Naive B cell (primary cell): Measurements from ENCODE around the gene MED29. TPM values are rescaled to one million over a fixed set of nuclear protein-coding genes. Genes with fewer than 3 reads are reported as not detected.

Experiments
- ATAC-seq, 2 donors: fragments of 150-1000 bp; cut with Tn5 transposase; 2 replicates each; pipeline ENCODE4 v1.10.0; 2021; ENCODE audit warnings: low read depth in 2 of 2, mild to moderate bottlenecking in 2 of 2, moderate library complexity in 2 of 2
- DNase-seq: peaks from one replicate; pipeline ENCODE4 v3.0.0; 2022
- H3K27ac Mint-ChIP-seq, 6 donors: one replicate each; pipeline ENCODE4 v1.8.0; 2020 to 2022; ENCODE audit warnings: mild to moderate bottlenecking in 6 of 6, mixed read lengths in 6 of 6, moderate library complexity in 5 of 6, inconsistent platforms in 2 of 6
- H3K27me3 Mint-ChIP-seq, 3 donors: one replicate each; pipeline ENCODE4 v1.8.0; 2021 to 2022; ENCODE audit warnings: mixed read lengths in 3 of 3, mild to moderate bottlenecking in 1 of 3
- H3K36me3 Mint-ChIP-seq, 2 donors: one replicate each; pipeline ENCODE4 v1.8.0; 2020 to 2022; ENCODE audit warnings: mixed read lengths in 2 of 2, inconsistent platforms in 1 of 2, mild to moderate bottlenecking in 1 of 2
- H3K4me1 Mint-ChIP-seq, 3 donors: one replicate each; pipeline ENCODE4 v1.8.0; 2020 to 2022; ENCODE audit warnings: mixed read lengths in 3 of 3, inconsistent platforms in 1 of 3, mild to moderate bottlenecking in 1 of 3, moderate library complexity in 1 of 3
- H3K4me3 Mint-ChIP-seq, 8 donors: one replicate each; pipeline ENCODE4 v1.8.0; 2020 to 2022; ENCODE audit warnings: mild to moderate bottlenecking in 8 of 8, mixed read lengths in 8 of 8, moderate library complexity in 8 of 8, inconsistent platforms in 2 of 8
- H3K9me3 Mint-ChIP-seq, 7 donors: one replicate each; pipeline ENCODE4 v1.8.0; 2020 to 2022; ENCODE audit warnings: mixed read lengths in 7 of 7, mild to moderate bottlenecking in 5 of 7, inconsistent platforms in 2 of 7, moderate library complexity in 1 of 7
- polyA plus RNA-seq, 6 donors: library from polyadenylated mRNA; unstranded; fragments of 300-500 nt; fragmentation: Illumina TruSeq; gene quantifications; one replicate each; pipeline ENCODE4 v1.2.3, GENCODE V29; 2021; ENCODE audit warnings: low read depth in 6 of 6

Gene MED29
- polyA plus RNA-seq, 6 donors from 2014 or later, result 31.9 to 68.1 (median 57.5) TPM

DNA sequence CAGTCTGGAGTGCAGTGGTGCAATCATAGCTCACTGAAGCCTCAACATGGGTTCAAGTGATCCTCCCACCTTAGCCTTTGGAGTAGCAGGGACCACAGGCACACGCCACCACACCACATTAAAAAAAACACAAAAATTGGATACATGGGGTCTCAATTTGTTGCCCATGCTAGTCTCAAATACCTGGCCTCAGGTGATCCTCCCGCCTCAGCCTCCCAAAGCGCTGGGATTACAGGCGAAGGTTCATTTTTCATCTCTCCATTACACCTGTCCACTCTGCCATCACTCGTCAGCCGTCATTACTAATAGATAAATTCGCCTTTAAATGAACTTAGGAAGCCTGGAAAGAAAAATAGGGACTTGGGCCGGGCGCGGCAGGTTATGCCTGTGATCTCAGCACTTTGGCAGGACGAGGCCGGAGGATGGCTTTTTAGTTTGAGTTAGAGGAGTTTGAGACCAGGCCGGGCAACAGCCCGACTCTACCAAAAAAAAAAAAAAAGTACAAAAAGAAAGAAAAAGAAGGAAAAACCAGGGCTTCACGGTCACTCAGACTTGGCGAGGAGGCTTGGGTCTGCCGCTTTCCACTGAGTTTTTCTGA lies 53.5 kb downstream of the MED29 start:
- H3K27ac Mint-ChIP-seq, result peak overlapping the region; percentile 97 to 100 (median 98)
- peak overlapping the region; percentile 90 to 100 (median 99) for H3K4me3 Mint-ChIP-seq
- H3K36me3 Mint-ChIP-seq, result peaks cover 4 to 10% of the 10 kb centered on the region in 2 donors
- ATAC-seq (no peak), DNase-seq (no peak)
- no peaks in the 10 kb centered on the region for H3K27me3 Mint-ChIP-seq
- peaks cover 43 to 59% (median 45%) of the 10 kb centered on the region in 3 donors for H3K4me1 Mint-ChIP-seq
- peaks cover 0 to 2% (median 0%) of the 10 kb centered on the region in 7 donors for H3K9me3 Mint-ChIP-seq

DNA sequence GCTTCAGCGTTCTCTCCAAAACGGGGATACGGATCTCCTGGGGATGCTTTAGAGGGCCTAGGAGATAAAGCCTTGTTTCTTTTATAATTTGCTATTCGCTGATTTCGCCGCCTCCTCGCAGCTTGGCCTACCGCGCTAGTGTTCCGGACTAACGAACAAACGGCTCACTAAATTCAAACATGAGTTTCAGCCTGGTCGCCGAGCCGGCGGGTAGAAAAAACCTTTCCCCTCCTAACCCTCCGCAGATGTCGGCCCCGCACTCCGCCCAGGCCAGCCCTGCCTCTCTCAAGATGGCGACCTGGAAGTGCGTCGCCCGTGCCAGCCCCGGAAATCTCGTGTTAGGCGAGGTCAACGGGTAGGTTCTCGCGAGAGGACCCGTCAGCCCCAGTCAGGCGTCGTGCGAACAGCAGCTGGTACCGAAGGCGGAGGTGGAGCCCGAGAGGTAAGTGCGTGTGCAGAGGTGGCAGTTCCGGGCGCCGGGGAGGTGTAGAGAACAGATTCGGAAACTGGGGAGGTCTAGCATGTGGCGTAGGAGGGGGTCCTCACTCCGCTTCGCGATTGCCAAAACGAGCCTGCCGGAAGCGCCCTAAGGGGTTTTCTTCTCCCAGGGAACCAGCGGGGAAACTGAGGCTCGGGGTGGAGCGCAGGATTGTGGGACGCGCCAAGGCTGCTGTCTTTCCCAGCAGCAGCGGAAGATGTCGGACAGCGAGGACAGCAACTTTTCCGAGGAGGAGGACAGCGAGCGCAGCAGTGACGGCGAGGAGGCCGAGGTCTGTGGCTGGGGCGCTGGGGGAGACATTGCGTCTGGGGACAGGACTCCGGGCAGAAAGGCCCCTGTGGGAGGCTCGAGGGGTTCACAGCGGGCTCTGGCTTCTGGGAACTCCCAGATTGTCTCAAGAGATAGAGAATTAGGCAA lies 54.3 kb downstream of the MED29 start, which contains the start of gene SUPT5H:
TSS of gene SUPT5H (plus strand) at position 387 of the 916 bp plus-strand sequence. CDS start at position 696, 309 bp downstream.
- H3K27me3 Mint-ChIP-seq, result no peaks in the 10 kb centered on the region

GRCh38 chr19:39446365-39447084 lies 55.3 kb downstream of the MED29 start:
- Mint-ChIP-seq H3K9me3 (peaks cover 0 to 2% (median 0%) of the 10 kb centered on the region in 7 donors), H3K4me1 (peaks cover 49 to 74% (median 52%) of the 10 kb centered on the region in 3 donors), H3K27me3 (no peaks in the 10 kb centered on the region), H3K36me3 (peaks cover 4 to 11% of the 10 kb centered on the region in 2 donors), H3K4me3 (peak overlapping the region; percentile 90 to 100 (median 99)), H3K27ac (peak overlapping the region; percentile 28 to 100 (median 98))
- ATAC-seq (no peak), DNase-seq (no peak)

More for the DNA sequence above, 54.3 kb downstream of the MED29 start, which contains the start of gene SUPT5H:
- ATAC-seq (peak; percentile 90 to 91), DNase-seq (peak; percentile 98)
- peaks cover 4 to 10% of the 10 kb centered on the region in 2 donors for H3K36me3 Mint-ChIP-seq
- peaks cover 0 to 2% (median 0%) of the 10 kb centered on the region in 7 donors for H3K9me3 Mint-ChIP-seq
- peak within 1 kb of the TSS; percentile 90 to 100 (median 99) for H3K4me3 Mint-ChIP-seq
- H3K4me1 Mint-ChIP-seq, result peaks cover 45 to 63% (median 45%) of the 10 kb centered on the region in 3 donors
- H3K27ac Mint-ChIP-seq, result peak within 1 kb of the TSS; percentile 97 to 100 (median 98)

DNA sequence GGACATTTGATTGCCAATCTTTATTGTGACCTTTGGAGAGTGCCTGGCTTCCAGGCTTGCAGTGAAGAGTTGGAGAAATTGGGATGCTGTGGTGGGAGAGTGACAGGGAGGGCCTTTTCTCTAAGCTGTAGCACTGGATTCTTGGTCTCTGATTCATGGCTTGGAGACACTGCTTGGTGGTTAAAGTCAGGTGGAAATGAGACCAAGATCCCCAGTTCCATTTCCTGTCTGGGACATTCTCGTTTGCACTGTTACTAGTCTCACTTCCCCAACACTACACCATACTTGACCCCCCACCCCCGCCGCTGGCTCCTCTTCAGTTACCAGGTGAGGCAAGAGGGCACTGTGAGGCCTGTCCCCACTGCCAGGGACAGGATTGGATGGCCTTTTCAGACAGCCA lies 57.1 kb downstream of the MED29 start:
- Mint-ChIP-seq H3K36me3 (peaks cover 10 to 29% of the 10 kb centered on the region in 2 donors), H3K4me3 (peak overlapping the region; percentile 52 to 100 (median 84)), H3K9me3 (peaks cover 0 to 2% (median 0%) of the 10 kb centered on the region in 7 donors), H3K27ac (peak overlapping the region; percentile 66 to 95 (median 85)), H3K4me1 (peaks cover 63 to 89% (median 70%) of the 10 kb centered on the region in 3 donors), H3K27me3 (no peaks in the 10 kb centered on the region)
- ATAC-seq (peak; percentile 13 to 19), DNase-seq (peak; percentile 43)

- peaks cover 64 to 86% (median 71%) of the 10 kb centered on the region in 3 donors for H3K4me1 Mint-ChIP-seq
- H3K9me3 Mint-ChIP-seq, result peaks cover 0 to 2% (median 0%) of the 10 kb centered on the region in 7 donors
- H3K36me3 Mint-ChIP-seq, result peaks cover 10 to 31% of the 10 kb centered on the region in 2 donors
- no peak for DNase-seq
- peak overlapping the region in 7 of 8 donors; percentile 10 to 100 (median 34) for H3K4me3 Mint-ChIP-seq
- H3K27me3 Mint-ChIP-seq, result no peaks in the 10 kb centered on the region
- H3K27ac Mint-ChIP-seq, result peak overlapping the region; percentile 60 to 95 (median 84)
- ATAC-seq, result no peak
Observed at GRCh38 chr19:39449116-39449797, 58.1 kb downstream of the MED29 start.

Other genes starting within 250 kb of the MED29 start
- gene NCCRP1, start 194.4 kb upstream of the MED29 start, polyA plus RNA-seq, result not detected
- gene SYCN, start 187.1 kb upstream of the MED29 start, polyA plus RNA-seq, result not detected
- not detected for gene IFNL3, start 146.4 kb upstream of the MED29 start, polyA plus RNA-seq
- not detected for gene IFNL4, start 142.5 kb upstream of the MED29 start, polyA plus RNA-seq
- not detected for gene IFNL2, start 123.0 kb upstream of the MED29 start, polyA plus RNA-seq
- not detected for gene IFNL1, start 95.0 kb upstream of the MED29 start, polyA plus RNA-seq
- 1 to 10 TPM in 5 of 6 donors, not detected in 1; 1.0 to 2.2 (median 1.6) TPM for gene LRFN1, start 70.5 kb upstream of the MED29 start, polyA plus RNA-seq
- 1,000 to 10,000 TPM in 1 of 6 donors, 100 to 1,000 TPM in 5; 750 to 1,029 (median 856) TPM for gene GMFG, start 55.3 kb upstream of the MED29 start, polyA plus RNA-seq
- gene SAMD4B, start 49.0 kb upstream of the MED29 start, polyA plus RNA-seq, result 10 to 100 TPM in 3 of 6 donors, 1 to 10 TPM in 3; 6.2 to 20.5 (median 9.7) TPM
- 10 to 100 TPM; 11.6 to 62.4 (median 41.0) TPM for gene PAF1, start 272 bp upstream of the MED29 start, polyA plus RNA-seq
- gene ZFP36, start 15.5 kb downstream of the MED29 start, polyA plus RNA-seq, result 100 to 1,000 TPM; 291 to 784 (median 445) TPM
- 1 to 10 TPM in 5 of 6 donors, not detected in 1; 2.5 to 8.3 (median 4.7) TPM for gene PLEKHG2, start 21.3 kb downstream of the MED29 start, polyA plus RNA-seq
- gene RPS16, start 44.6 kb downstream of the MED29 start, polyA plus RNA-seq, result 1,000 to 10,000 TPM; 1,393 to 2,131 (median 1,793) TPM
- gene SUPT5H, start 54.2 kb downstream of the MED29 start, polyA plus RNA-seq, result 100 to 1,000 TPM in 1 of 6 donors, 10 to 100 TPM in 5; 48.1 to 119 (median 81.6) TPM
- gene TIMM50, start 89.5 kb downstream of the MED29 start, polyA plus RNA-seq, result 10 to 100 TPM; 35.4 to 41.9 (median 37.0) TPM
- under 1 TPM in 4 of 6 donors, not detected in 2; 0.20 to 0.89 (median 0.55) TPM for gene DLL3, start 107.6 kb downstream of the MED29 start, polyA plus RNA-seq
- not detected for gene SELENOV, start 123.8 kb downstream of the MED29 start, polyA plus RNA-seq
- gene EID2B, start 141.5 kb downstream of the MED29 start, polyA plus RNA-seq, result 1 to 10 TPM; 3.6 to 9.9 (median 7.2) TPM
- gene EID2, start 148.8 kb downstream of the MED29 start, polyA plus RNA-seq, result 10 to 100 TPM in 4 of 6 donors, 1 to 10 TPM in 1, not detected in 1; 9.4 to 22.9 (median 17.3) TPM
- not detected for gene LGALS13, start 211.1 kb downstream of the MED29 start, polyA plus RNA-seq